DMS 273 (cell line): ENCODE data around the gene MAST4.
"Not testable (repeated sequence)": the region's sequence is repeated elsewhere in the genome, so short reads cannot be mapped to it uniquely, and the experiment has no call there.

ENCODE experiments used
- DNase-seq: peaks from one replicate; lab custom pipeline; 2025; ENCODE audit not compliant: unreplicated experiment; lab: John Stamatoyannopoulos, UW

MAST4 gene

GRCh38 chr5:66694036-66694435 is 97.8 kb downstream of the MAST4 start:
- no peak for DNase-seq

GRCh38 chr5:66695840-66696239 is 99.6 kb downstream of the MAST4 start:
- DNase-seq = not testable (repeated sequence)

GRCh38 chr5:66697796-66698564 is 101.8 kb downstream of the MAST4 start:
- DNase-seq = no peak

GRCh38 chr5:66701244-66701643 is 105.1 kb downstream of the MAST4 start:
- no peak for DNase-seq

GRCh38 chr5:66702426-66702825 is 106.2 kb downstream of the MAST4 start:
- DNase-seq = no peak

- no peak for DNase-seq
Measured at GRCh38 chr5:66704790-66705425, 108.7 kb downstream of the MAST4 start.

- DNase-seq = no peak
Measured at GRCh38 chr5:66708368-66708767, 112.2 kb downstream of the MAST4 start.

- DNase-seq = no peak
Measured at GRCh38 chr5:66710557-66711088, 114.4 kb downstream of the MAST4 start.

- peak; percentile 5 for DNase-seq
Measured at GRCh38 chr5:66713998-66714397, 117.8 kb downstream of the MAST4 start.

GRCh38 chr5:66717455-66718373 is 121.5 kb downstream of the MAST4 start:
- peak; percentile 58 for DNase-seq

GRCh38 chr5:66718374-66719002 is 122.3 kb downstream of the MAST4 start:
- no peak for DNase-seq

- DNase-seq = no peak
Measured at GRCh38 chr5:66720780-66721179, 124.6 kb downstream of the MAST4 start.

GRCh38 chr5:66722686-66723085 is 126.5 kb downstream of the MAST4 start:
- no peak for DNase-seq

- DNase-seq = peak; percentile 2
Measured at GRCh38 chr5:66724349-66725139, 128.4 kb downstream of the MAST4 start.

GRCh38 chr5:66727630-66728029 is 131.4 kb downstream of the MAST4 start:
- DNase-seq = no peak

- no peak for DNase-seq
Measured at GRCh38 chr5:66728049-66728448, 131.9 kb downstream of the MAST4 start.

- DNase-seq = no peak
Measured at GRCh38 chr5:66737096-66737495, 140.9 kb downstream of the MAST4 start.

- no peak for DNase-seq
Measured at GRCh38 chr5:66738136-66738535, 141.9 kb downstream of the MAST4 start.

GRCh38 chr5:66739021-66739420 is 142.8 kb downstream of the MAST4 start:
- no peak for DNase-seq

GRCh38 chr5:66739951-66740350 is 143.8 kb downstream of the MAST4 start:
- no peak for DNase-seq
